K562 (cell line): ENCODE results near the gene SLFN5. TPM values are rescaled to one million over a fixed set of nuclear protein-coding genes. Genes with fewer than 3 reads are reported as not detected.
"Not testable (repeated sequence)": the region's sequence is repeated elsewhere in the genome, so short reads cannot be mapped to it uniquely, and the experiment has no call there.

Source experiments
- ATAC-seq: fragments of 200-7000 bp; cut with Tn5 transposase; 3 replicates; pipeline ENCODE4 v1.9.1; 2020; ENCODE audit warnings: moderate library complexity
- BruUV-seq: library from RNA; stranded (reverse); fragments of 400-500 nt; replicated peaks from 2 replicates; lab custom pipeline; 2021; lab: Mats Ljungman, UMichigan
- CTCF ChIA-PET: fragments of 300-600 bp; formaldehyde crosslinking; extraction: SDS; loops from one replicate; lab custom pipeline; 2021; ENCODE audit warnings: low intra/inter-chr PET ratio; lab: Yijun Ruan, JAX
- POLR2A ChIA-PET: fragments of 300-600, 350-650 bp; sonication (Branson Sonifier 250); formaldehyde crosslinking; extraction: SDS; loops from one replicate; lab custom pipeline; 2021; ENCODE audit warnings: antibody characterized with exemption, inconsistent platforms; lab: Yijun Ruan, JAX
- DNase-seq, 4 experiments: peaks; one replicate each; pipeline versions ENCODE4 v3.0.0 to v3.0.0-alpha.2; 2011 to 2018; ENCODE audit warnings: low spot score in 3 of 4, mixed read lengths in 3 of 4; ENCODE audit errors: extremely low read depth in 1 of 4
- FAIRE-seq: peaks from 2 replicates; lab custom pipeline; 2011; peaks lifted over from hg19 to GRCh38; lab: Jason Lieb, UNC
- H2AFZ ChIP-seq: 2 replicates; pipeline ENCODE4 v1.6.0; 2011; ENCODE audit warnings: low read depth, low read length, control low read depth, inconsistent platforms
- H3K27ac ChIP-seq: fragments of 200-600 bp; 3 replicates; pipeline ENCODE4 v1.8.0; 2011; ENCODE audit warnings: low read depth, mild to moderate bottlenecking, control low read depth, inconsistent platforms, low read length, moderate library complexity, mixed read lengths; ENCODE audit errors: extremely low read depth
- H3K27me3 ChIP-seq, 2 experiments: fragments of 300-600 bp in 1 of 2; 2 replicates in 1 of 2; 3 replicates in 1 of 2; pipeline versions ENCODE4 v1.6.0 to v1.8.0; 2011; ENCODE audit warnings: inconsistent platforms in 2 of 2, low read length in 2 of 2, mild to moderate bottlenecking in 1 of 2, mixed read lengths in 1 of 2, moderate library complexity in 1 of 2; ENCODE audit not compliant: control insufficient read depth in 2 of 2, insufficient read depth in 2 of 2
- H3K36me3 ChIP-seq: fragments of 300-600 bp; 3 replicates; pipeline ENCODE4 v1.8.0; 2011; ENCODE audit warnings: mild to moderate bottlenecking, low read length, inconsistent platforms; ENCODE audit not compliant: control insufficient read depth, insufficient read depth
- H3K4me1 ChIP-seq, 2 experiments: fragments of 200-600 bp in 1 of 2; replicated peaks in 1 of 2; 2 replicates in 1 of 2; 3 replicates in 1 of 2; pipeline versions ENCODE4 v1.5.1 to v1.8.0; 2011; ENCODE audit warnings: inconsistent platforms in 2 of 2, low read length in 2 of 2, mild to moderate bottlenecking in 1 of 2, mixed read lengths in 1 of 2, moderate library complexity in 1 of 2; ENCODE audit not compliant: control insufficient read depth in 2 of 2, insufficient read depth in 2 of 2
- H3K4me2 ChIP-seq: 2 replicates; pipeline ENCODE4 v1.6.1; 2011; ENCODE audit warnings: low read length, control low read depth, inconsistent platforms, mixed read lengths; ENCODE audit not compliant: insufficient read depth
- H3K4me3 ChIP-seq: fragments of 200-600 bp; sonication (generic), shearing (Covaris generic); 2 replicates; pipeline ENCODE4 v1.5.1; 2016; ENCODE audit warnings: control low read depth, inconsistent platforms
- H3K79me2 ChIP-seq: fragments of 200-600 bp; 3 replicates; pipeline ENCODE4 v1.8.0; 2011; ENCODE audit warnings: low read length, inconsistent platforms; ENCODE audit not compliant: control insufficient read depth, insufficient read depth
- H3K9ac ChIP-seq, 2 experiments: 2 replicates each; pipeline versions ENCODE4 v1.6.0 to v1.6.1; 2011; ENCODE audit warnings: low read depth in 2 of 2, low read length in 2 of 2, control low read depth in 1 of 2, inconsistent platforms in 1 of 2, mild to moderate bottlenecking in 1 of 2, mixed read lengths in 1 of 2; ENCODE audit not compliant: insufficient read depth in 1 of 2
- H3K9me1 ChIP-seq: one replicate; pipeline ENCODE4 v1.6.0; 2011; ENCODE audit warnings: inconsistent platforms, mild to moderate bottlenecking, low read length, moderate library complexity; ENCODE audit not compliant: control insufficient read depth, insufficient read depth
- H3K9me3 ChIP-seq: replicated peaks from 2 replicates; pipeline ENCODE4 v1.5.1; 2011; ENCODE audit warnings: low read depth, low read length, inconsistent platforms; ENCODE audit not compliant: control insufficient read depth, insufficient read depth
- H4K20me1 ChIP-seq: replicated peaks from 2 replicates; pipeline ENCODE4 v1.6.1; 2011; ENCODE audit warnings: low read length, inconsistent platforms, mixed read lengths; ENCODE audit not compliant: control insufficient read depth, insufficient read depth
- ATF3 ChIP-seq, 2 experiments: fragments of 450-650 bp in 1 of 2; sonication (generic) in 1 of 2; formaldehyde crosslinking in 1 of 2; IDR thresholded peaks in 1 of 2; conservative IDR thresholded peaks in 1 of 2; 2 replicates each; pipeline versions ENCODE4 v1.6.1 to v1.8.1; 2016 to 2023; ENCODE audit warnings: mild to moderate bottlenecking in 2 of 2, moderate library complexity in 2 of 2, inconsistent platforms in 1 of 2, missing genetic modification reagents in 1 of 2
- CREB5 ChIP-seq: fragments of 250-450 bp; sonication (Bioruptor Pico); IDR thresholded peaks from 2 replicates; pipeline ENCODE4 v1.5.0; 2020; ENCODE audit warnings: mild to moderate bottlenecking
- DPF2 ChIP-seq: fragments of 450-650 bp; IDR thresholded peaks from 2 replicates; pipeline ENCODE4 v1.6.1; 2016
- ELK3 ChIP-seq: fragments of 450-650 bp; formaldehyde crosslinking; IDR thresholded peaks from 2 replicates; pipeline ENCODE4 v1.4.0; 2020; ENCODE audit warnings: mild to moderate bottlenecking
- FOXP4 ChIP-seq: sonication (generic); formaldehyde crosslinking; IDR thresholded peaks from 2 replicates; pipeline ENCODE4 v1.8.0; 2022; ENCODE audit warnings: mild to moderate bottlenecking, missing genetic modification reagents, borderline replicate concordance
- NR2F6 ChIP-seq: fragments of 450-650 bp; formaldehyde crosslinking; IDR thresholded peaks from 2 replicates; pipeline ENCODE4 v1.4.0; 2020; ENCODE audit warnings: mild to moderate bottlenecking
- SMARCE1 ChIP-seq: fragments of 450-650 bp; IDR thresholded peaks from 2 replicates; pipeline ENCODE4 v1.7.1; 2016; ENCODE audit warnings: mild to moderate bottlenecking
- STAT5B ChIP-seq: fragments of 250-450 bp; sonication (Bioruptor Pico); IDR thresholded peaks from 2 replicates; pipeline ENCODE4 v1.8.0; 2021; ENCODE audit warnings: mild to moderate bottlenecking, inconsistent platforms
- TCF3 ChIP-seq: sonication (generic); formaldehyde crosslinking; IDR thresholded peaks from 2 replicates; pipeline ENCODE4 v1.4.0; 2020; ENCODE audit warnings: mild to moderate bottlenecking, missing genetic modification reagents
- ZNF282 ChIP-seq: sonication (generic); formaldehyde crosslinking; IDR thresholded peaks from 2 replicates; pipeline ENCODE4 v1.8.1; 2023; ENCODE audit warnings: missing genetic modification reagents
- ZNF507 ChIP-seq: conservative IDR thresholded peaks from 2 replicates; pipeline ENCODE4 v1.6.1; 2017; ENCODE audit warnings: missing genetic modification characterization, missing compliant biosample characterization
- WGBS: fragments of 100-300 bp; shearing (Covaris generic); methylation state at CpG from one replicate; pipeline ENCODE4 v1.1.6; 2016; ENCODE audit warnings: low coverage, mixed read lengths; ENCODE audit not compliant: insufficient coverage; ENCODE audit errors: missing lambda C conversion rate; 5-methylcytosine and 5-hydroxymethylcytosine counted together
- in situ Hi-C: fragments of 300-500 bp; cut with MboI; formaldehyde crosslinking; loops from 4 replicates; pipeline ENCODE4 v1.15.0; 2018; ENCODE audit warnings: inconsistent platforms, mixed read lengths
- intact Hi-C: fragments of 100-400 bp; cut with micrococcal nuclease; formaldehyde crosslinking; loops from 2 replicates; pipeline ENCODE4 v1.14.2; 2022
- polyA plus RNA-seq, 8 experiments: library from polyadenylated mRNA; depleted of rRNA in 4 of 8; stranded (reverse) in 5 of 8; unstranded in 3 of 8; fragments of >200 nt; fragmentation: Nextera tagmentation in 2 of 8; fragmentation: Illumina TruSeq in 1 of 8; extraction: Ambion mirVana in 2 of 8; extraction: Trizol in 1 of 8; gene quantifications; 2 replicates each; pipeline versions ENCODE4 v1.2.1 to v1.2.3, GENCODE V29; 2011 to 2014; ENCODE audit warnings: inconsistent platforms in 1 of 8, missing spikeins in 1 of 8
- total RNA-seq, 7 experiments: library from RNA; depleted of rRNA in 6 of 7; stranded (reverse); fragments of >200 nt in 6 of 7; fragmentation: Illumina TruSeq in 2 of 7; extraction: Trizol in 2 of 7; gene quantifications; 2 replicates each; pipeline versions ENCODE4 v1.2.1 to v1.2.3, GENCODE V29; 2011 to 2021; ENCODE audit warnings: low replicate concordance in 1 of 7

The SLFN5 gene
- total and polyA plus RNA-seq, 9 of the 15 experiments (the other 6 are each of a cell fraction or from before 2014, with no cell fraction given), result under 0.01 to 0.18 (median 0.04) TPM; not detected in 1

GRCh38 chr17:35202582-35202981 lies 40.3 kb upstream of the SLFN5 start:
- WGBS, result no CpG with 5 or more reads among the region's 2 CpGs
- H3K9me3 ChIP-seq, H4K20me1 ChIP-seq, H3K4me1 ChIP-seq, FAIRE-seq, POLR2A ChIA-PET, H3K9ac ChIP-seq, DNase-seq, H3K27me3 ChIP-seq, H3K9me1 ChIP-seq, H2AFZ ChIP-seq, CTCF ChIA-PET, H3K4me3 ChIP-seq, H3K36me3 ChIP-seq, intact Hi-C loops, in situ Hi-C loops, BruUV-seq, ATAC-seq, H3K27ac ChIP-seq, H3K4me2 ChIP-seq, H3K79me2 ChIP-seq: not testable (repeated sequence)
- TF ChIP-seq ZNF507 (tag), result peak; percentile 69

- Histone ChIP-seq H3K4me2 (no peak overlapping the region), H3K4me1 (no peaks in the 10 kb centered on the region), H3K9me3 (no peaks in the 10 kb centered on the region), H3K79me2 (no peaks in the 10 kb centered on the region), H3K36me3 (no peaks in the 10 kb centered on the region), H3K4me3 (no peak overlapping the region), H3K9me1 (no peaks in the 10 kb centered on the region), H4K20me1 (no peaks in the 10 kb centered on the region), H2AFZ (no peak overlapping the region), H3K27ac (no peak overlapping the region), H3K9ac (no peak overlapping the region), H3K27me3 (peaks cover 4 to 11% of the 10 kb centered on the region in 2 experiments; a peak in 2 of 5 replicates)
- intact Hi-C loops, result no loop called here
- in situ Hi-C loops, result no loop called here
- BruUV-seq, result no TSS peak
- ChIA-PET POLR2A (interaction anchor here (1.3 kb wide), 1 partner anchor 537 kb away, joined by 3 read pairs; no protein-coding TSS in a partner anchor), CTCF (no interaction called here)
- ATAC-seq, result no peak
- no peak for DNase-seq
- FAIRE-seq, result no peak
- WGBS, result 12% methylated on average over 7 of the region's 7 CpGs
- TF ChIP-seq ZNF282 (no peak), CREB5 (CRISPR knock-in tag) (no peak), FOXP4 (CRISPR knock-in tag) (no peak), ATF3 (IDR thresholded peaks at IDR 0.05) (no peak), ATF3 (CRISPR knock-in tag; conservative IDR thresholded peaks at IDR 0.05) (no peak), SMARCE1 (no peak), ELK3 (no peak), STAT5B (CRISPR knock-in tag) (no peak), NR2F6 (CRISPR knock-in tag) (no peak), DPF2 (no peak), TCF3 (no peak)
Observed at GRCh38 chr17:35210741-35211140, 32.1 kb upstream of the SLFN5 start.
